HepG2 (cell line): Measurements from ENCODE around the gene SNED1. TPM values are rescaled to one million over a fixed set of nuclear protein-coding genes. Genes with fewer than 3 reads are reported as not detected.

Source experiments
- ATAC-seq: fragments of 200-7000 bp; cut with Tn5 transposase; 3 replicates; pipeline ENCODE4 v1.9.1; 2020; ENCODE audit warnings: mild to moderate bottlenecking, moderate library complexity
- BruUV-seq: library from RNA; stranded (reverse); fragments of 400-500 nt; replicated peaks from 2 replicates; lab custom pipeline; 2021; lab: Mats Ljungman, UMichigan
- CTCF ChIA-PET: fragments of 300-600 bp; formaldehyde crosslinking; extraction: SDS; loops from one replicate; lab custom pipeline; 2021; ENCODE audit warnings: low total read pairs, inconsistent platforms, low intra/inter-chr PET ratio; lab: Yijun Ruan, JAX
- POLR2A ChIA-PET: fragments of 350-600 bp; sonication (Branson Sonifier 250); formaldehyde crosslinking; loops from one replicate; lab custom pipeline; 2020; ENCODE audit warnings: antibody characterized with exemption, inconsistent platforms; lab: Yijun Ruan, JAX
- DNase-seq: peaks from one replicate; pipeline ENCODE4 v3.0.0-alpha.2; 2015; ENCODE audit warnings: low spot score
- FAIRE-seq: peaks from 3 replicates; lab custom pipeline; 2011; peaks lifted over from hg19 to GRCh38; lab: Jason Lieb, UNC
- H2AFZ ChIP-seq: one replicate; pipeline ENCODE4 v1.6.1; 2011; ENCODE audit warnings: low read length, inconsistent platforms
- H3K27ac ChIP-seq: fragments of 300-600 bp; 3 replicates; pipeline ENCODE4 v1.8.0; 2011; ENCODE audit warnings: mixed run types, mild to moderate bottlenecking, mixed read lengths, low read length, inconsistent platforms; ENCODE audit not compliant: insufficient read depth; ENCODE audit errors: extremely low read length
- H3K27me3 ChIP-seq, 2 experiments: fragments of 200-600 bp in 1 of 2; 2 replicates in 1 of 2; 3 replicates in 1 of 2; pipeline versions ENCODE4 v1.6.0 to v1.8.0; 2011; ENCODE audit warnings: low read length in 2 of 2, mild to moderate bottlenecking in 2 of 2, moderate library complexity in 2 of 2, inconsistent platforms in 1 of 2; ENCODE audit not compliant: insufficient read depth in 2 of 2, control insufficient read depth in 1 of 2
- H3K36me3 ChIP-seq, 2 experiments: fragments of 200-600 bp in 1 of 2; replicated peaks in 1 of 2; 2 replicates in 1 of 2; 3 replicates in 1 of 2; pipeline versions ENCODE4 v1.5.1 to v1.8.0; 2011; ENCODE audit warnings: low read length in 2 of 2, inconsistent platforms in 1 of 2; ENCODE audit not compliant: insufficient read depth in 2 of 2, control insufficient read depth in 1 of 2
- H3K4me1 ChIP-seq: 2 replicates; pipeline ENCODE4 v1.5.1; 2012; ENCODE audit warnings: low read length, inconsistent platforms; ENCODE audit not compliant: insufficient read depth
- H3K4me2 ChIP-seq: 2 replicates; pipeline ENCODE4 v1.6.0; 2011; ENCODE audit warnings: low read depth, low read length, inconsistent platforms
- H3K4me3 ChIP-seq, 3 experiments: fragments of 200-600 bp in 1 of 3; sonication (generic), shearing (Covaris generic) in 1 of 3; replicated peaks in 1 of 3; 2 replicates each; pipeline ENCODE4 v1.5.1; 2011 to 2016; ENCODE audit warnings: low read length in 3 of 3, inconsistent platforms in 2 of 3, low read depth in 2 of 3, mild to moderate bottlenecking in 2 of 3, control low read depth in 1 of 3, mixed read lengths in 1 of 3; ENCODE audit not compliant: insufficient read depth in 1 of 3
- H3K79me2 ChIP-seq: one replicate; pipeline ENCODE4 v1.6.1; 2011; ENCODE audit warnings: low read length, inconsistent platforms; ENCODE audit not compliant: insufficient read depth
- H3K9ac ChIP-seq: 2 replicates; pipeline ENCODE4 v1.6.0; 2011; ENCODE audit warnings: mild to moderate bottlenecking, low read depth, low read length, inconsistent platforms; ENCODE audit not compliant: insufficient read depth
- H3K9me3 ChIP-seq: 2 replicates; pipeline ENCODE4 v1.5.1; 2012; ENCODE audit warnings: mild to moderate bottlenecking, low read length
- H4K20me1 ChIP-seq: 2 replicates; pipeline ENCODE4 v1.6.0; 2011; ENCODE audit warnings: inconsistent platforms, mild to moderate bottlenecking, low read length, moderate library complexity; ENCODE audit not compliant: insufficient read depth
- DNMT1 ChIP-seq: sonication (generic); formaldehyde crosslinking; IDR thresholded peaks from 2 replicates; pipeline ENCODE4 v1.5.1; 2020; ENCODE audit warnings: mild to moderate bottlenecking, missing genetic modification reagents
- ESRRA ChIP-seq: sonication (generic); formaldehyde crosslinking; IDR thresholded peaks from 2 replicates; pipeline ENCODE4 v1.5.1; 2020; ENCODE audit warnings: mild to moderate bottlenecking, low read depth, missing genetic modification reagents
- HES4 ChIP-seq: sonication (generic); formaldehyde crosslinking; IDR thresholded peaks from 2 replicates; pipeline ENCODE4 v1.9.0; 2021; ENCODE audit warnings: mild to moderate bottlenecking, missing genetic modification reagents, borderline replicate concordance
- HNRNPUL1 ChIP-seq: fragments of 200-400 bp; formaldehyde crosslinking; IDR thresholded peaks from 2 replicates; pipeline ENCODE4 v1.6.1; 2017; ENCODE audit warnings: low read depth, mild to moderate bottlenecking, low read length, moderate library complexity
- KMT2B ChIP-seq: IDR thresholded peaks from 2 replicates; pipeline ENCODE4 v1.6.1; 2016; ENCODE audit warnings: missing genetic modification reagents, missing compliant biosample characterization
- MEIS1 ChIP-seq: sonication (generic); formaldehyde crosslinking; IDR thresholded peaks from 2 replicates; pipeline ENCODE4 v1.9.0; 2021; ENCODE audit warnings: mild to moderate bottlenecking, missing genetic modification reagents, moderate library complexity, borderline replicate concordance
- NFYB ChIP-seq: sonication (generic); formaldehyde crosslinking; IDR thresholded peaks from 2 replicates; pipeline ENCODE4 v1.4.0; 2020; ENCODE audit warnings: missing genetic modification reagents
- SETDB1 ChIP-seq: sonication (generic); formaldehyde crosslinking; IDR thresholded peaks from 2 replicates; pipeline ENCODE4 v1.5.1; 2020; ENCODE audit warnings: missing genetic modification reagents, mild to moderate bottlenecking, borderline replicate concordance
- SP140L ChIP-seq: sonication (generic); formaldehyde crosslinking; IDR thresholded peaks from 2 replicates; pipeline ENCODE4 v1.4.0; 2020; ENCODE audit warnings: missing genetic modification reagents, borderline replicate concordance
- ZNF230 ChIP-seq: sonication (generic); formaldehyde crosslinking; IDR thresholded peaks from 2 replicates; pipeline ENCODE4 v1.4.0; 2020; ENCODE audit warnings: mild to moderate bottlenecking, missing genetic modification reagents
- ZNF564 ChIP-seq: sonication (generic); formaldehyde crosslinking; IDR thresholded peaks from 2 replicates; pipeline ENCODE4 v1.8.1; 2023; ENCODE audit warnings: mild to moderate bottlenecking, missing genetic modification reagents
- ZNF660 ChIP-seq: sonication (generic); formaldehyde crosslinking; IDR thresholded peaks from 2 replicates; pipeline ENCODE4 v1.5.1; 2020; ENCODE audit warnings: mild to moderate bottlenecking, low read depth, missing genetic modification reagents, borderline replicate concordance
- ZNF674 ChIP-seq: sonication (generic); formaldehyde crosslinking; IDR thresholded peaks from 2 replicates; pipeline ENCODE4 v1.5.0; 2020; ENCODE audit warnings: low read depth, mild to moderate bottlenecking, missing genetic modification reagents
- ZNF891 ChIP-seq: sonication (generic); formaldehyde crosslinking; IDR thresholded peaks from 2 replicates; pipeline ENCODE4 v1.5.0; 2020; ENCODE audit warnings: mild to moderate bottlenecking, missing genetic modification reagents
- WGBS: methylation state at CpG from one replicate; pipeline ENCODE4 v1.1.6; 2017; ENCODE audit warnings: low lambda C conversion rate; 5-methylcytosine and 5-hydroxymethylcytosine counted together
- in situ Hi-C: cut with HindIII; loops from 2 replicates; pipeline ENCODE4 v1.10.0; 2017; ENCODE audit warnings: low pct_unique_long_range_greater_than_20kb; ENCODE audit not compliant: extremely low pct_ligation_motif_present
- intact Hi-C: fragments of 100-400 bp; cut with micrococcal nuclease; formaldehyde crosslinking; loops from one replicate; pipeline ENCODE4 v1.10.0; 2022; ENCODE audit not compliant: unreplicated experiment
- polyA plus RNA-seq, 8 experiments: library from polyadenylated mRNA; depleted of rRNA in 3 of 8; stranded (reverse) in 7 of 8; unstranded in 1 of 8; fragments of >200 nt; fragmentation: Illumina TruSeq in 4 of 8; extraction: Trizol in 4 of 8; gene quantifications; 2 replicates each; pipeline versions ENCODE4 v1.2.1 to v1.2.3, GENCODE V29; 2011 to 2016; ENCODE audit warnings: low read depth in 4 of 8, missing spikeins in 1 of 8, mixed read lengths in 1 of 8; ENCODE audit not compliant: insufficient read depth in 1 of 8
- total RNA-seq, 5 experiments: library from RNA; depleted of rRNA; stranded (reverse); fragments of >200 nt; fragmentation: Illumina TruSeq; extraction: Trizol; gene quantifications; 2 replicates each; pipeline ENCODE4 v1.2.3, GENCODE V29; 2016; ENCODE audit warnings: low read depth in 1 of 5
- TF ChIP-seq, protein P1 (sequence below): sonication (generic); formaldehyde crosslinking; IDR thresholded peaks from 2 replicates; pipeline ENCODE4 v1.5.0; 2020; ENCODE audit warnings: mild to moderate bottlenecking, missing genetic modification reagents, borderline replicate concordance
- TF ChIP-seq, protein P2 (sequence below): sonication (generic); formaldehyde crosslinking; IDR thresholded peaks from 2 replicates; pipeline ENCODE4 v1.8.1; 2023; ENCODE audit warnings: mild to moderate bottlenecking, missing genetic modification reagents

The SNED1 gene
- total and polyA plus RNA-seq, 2 of the 13 experiments (the other 11 are each of a cell fraction or from before 2014, with no cell fraction given) = 0.15 to 0.65 TPM

DNA sequence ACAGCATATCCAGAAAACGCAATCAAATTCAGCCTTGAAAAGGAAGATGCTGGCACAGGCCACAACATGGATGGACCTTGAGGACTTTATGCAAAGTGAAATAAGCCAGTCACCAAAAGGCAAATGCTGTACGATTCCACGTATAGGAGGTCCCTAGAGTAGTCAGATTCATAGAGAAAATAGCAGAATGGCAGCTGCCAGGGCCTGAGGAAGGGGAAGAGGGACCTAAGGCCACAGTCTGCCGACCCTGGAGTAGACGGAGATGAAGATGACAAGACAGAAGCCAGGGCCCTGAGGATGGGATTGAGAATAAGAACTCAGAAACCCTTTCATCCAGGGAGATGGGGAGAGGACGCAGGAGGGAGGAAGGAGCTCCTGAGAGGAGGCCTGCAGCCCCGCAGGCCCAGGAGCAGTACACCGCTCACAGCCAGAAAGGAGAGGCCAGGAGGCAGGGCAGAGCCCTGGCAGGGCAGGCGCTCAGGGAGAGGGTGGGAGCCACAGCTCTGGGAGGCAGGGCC, 111.7 kb downstream of the SNED1 start:
- 95% methylated on average over 9 of the region's 9 CpGs for WGBS

More for the DNA sequence above, 111.7 kb downstream of the SNED1 start:
- no peak overlapping the region for H2AFZ ChIP-seq
- H3K27ac ChIP-seq = no peak overlapping the region
- no peaks in the 10 kb centered on the region for H3K27me3 ChIP-seq
- no peaks in the 10 kb centered on the region for H3K9me3 ChIP-seq
- no peaks in the 10 kb centered on the region for H3K79me2 ChIP-seq
- DNase-seq = no peak
- ATAC-seq = peak; percentile 20; the same call in 1 of the 3 replicates
- H4K20me1 ChIP-seq = no peaks in the 10 kb centered on the region
- in situ Hi-C loops (no loop called here), intact Hi-C loops (no loop called here)
- BruUV-seq = no TSS peak
- no peak for FAIRE-seq
- H3K36me3 ChIP-seq = peaks cover 7 to 35% of the 10 kb centered on the region in 2 experiments; a peak in 4 of 5 replicates
- no peak overlapping the region for H3K9ac ChIP-seq
- no peak overlapping the region for H3K4me2 ChIP-seq
- POLR2A ChIA-PET = no interaction called here
- no peak overlapping the region for H3K4me3 ChIP-seq
- no peak for TF ChIP-seq KMT2B (CRISPR knock-in tag)
- no peak for TF ChIP-seq ESRRA (CRISPR knock-in tag)
- TF ChIP-seq, protein P1, sequence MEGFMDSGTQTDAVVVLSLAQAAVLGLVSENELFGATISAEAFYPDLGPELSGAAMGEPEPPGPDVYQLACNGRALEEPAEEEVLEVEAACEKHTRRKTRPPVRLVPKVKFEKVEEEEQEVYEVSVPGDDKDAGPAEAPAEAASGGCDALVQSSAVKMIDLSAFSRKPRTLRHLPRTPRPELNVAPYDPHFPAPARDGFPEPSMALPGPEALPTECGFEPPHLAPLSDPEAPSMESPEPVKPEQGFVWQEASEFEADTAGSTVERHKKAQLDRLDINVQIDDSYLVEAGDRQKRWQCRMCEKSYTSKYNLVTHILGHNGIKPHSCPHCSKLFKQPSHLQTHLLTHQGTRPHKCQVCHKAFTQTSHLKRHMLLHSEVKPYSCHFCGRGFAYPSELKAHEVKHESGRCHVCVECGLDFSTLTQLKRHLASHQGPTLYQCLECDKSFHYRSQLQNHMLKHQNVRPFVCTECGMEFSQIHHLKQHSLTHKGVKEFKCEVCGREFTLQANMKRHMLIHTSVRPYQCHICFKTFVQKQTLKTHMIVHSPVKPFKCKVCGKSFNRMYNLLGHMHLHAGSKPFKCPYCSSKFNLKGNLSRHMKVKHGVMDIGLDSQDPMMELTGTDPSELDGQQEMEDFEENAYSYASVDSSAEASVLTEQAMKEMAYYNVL = no peak
- TF ChIP-seq DNMT1 = no peak
- TF ChIP-seq HES4 (CRISPR knock-in tag) = no peak
- no peak for TF ChIP-seq ZNF230 (CRISPR knock-in tag)
- no peak for TF ChIP-seq ZNF564 (CRISPR knock-in tag)
- TF ChIP-seq SP140L (CRISPR knock-in tag) = no peak
- TF ChIP-seq MEIS1 (CRISPR knock-in tag) = no peak
- no peak for TF ChIP-seq SETDB1 (CRISPR knock-in tag)
- TF ChIP-seq, protein P2, sequence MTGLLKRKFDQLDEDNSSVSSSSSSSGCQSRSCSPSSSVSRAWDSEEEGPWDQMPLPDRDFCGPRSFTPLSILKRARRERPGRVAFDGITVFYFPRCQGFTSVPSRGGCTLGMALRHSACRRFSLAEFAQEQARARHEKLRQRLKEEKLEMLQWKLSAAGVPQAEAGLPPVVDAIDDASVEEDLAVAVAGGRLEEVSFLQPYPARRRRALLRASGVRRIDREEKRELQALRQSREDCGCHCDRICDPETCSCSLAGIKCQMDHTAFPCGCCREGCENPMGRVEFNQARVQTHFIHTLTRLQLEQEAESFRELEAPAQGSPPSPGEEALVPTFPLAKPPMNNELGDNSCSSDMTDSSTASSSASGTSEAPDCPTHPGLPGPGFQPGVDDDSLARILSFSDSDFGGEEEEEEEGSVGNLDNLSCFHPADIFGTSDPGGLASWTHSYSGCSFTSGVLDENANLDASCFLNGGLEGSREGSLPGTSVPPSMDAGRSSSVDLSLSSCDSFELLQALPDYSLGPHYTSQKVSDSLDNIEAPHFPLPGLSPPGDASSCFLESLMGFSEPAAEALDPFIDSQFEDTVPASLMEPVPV (CRISPR knock-in tag) = no peak
- TF ChIP-seq NFYB (CRISPR knock-in tag) = no peak
- no peak for TF ChIP-seq ZNF891 (CRISPR knock-in tag)
- no peak for TF ChIP-seq ZNF674
- no peak for TF ChIP-seq HNRNPUL1
- TF ChIP-seq ZNF660 = no peak
- TF ChIP-seq, all 625 proteins: peak for 0
- no peaks in the 10 kb centered on the region for H3K4me1 ChIP-seq
- CTCF ChIA-PET = no interaction called here
